ENCODE measurements around the gene PHF1.

Gene PHF1

GRCh38 chr6:33418690-33419291 is 8.0 kb downstream of the PHF1 start:
- no peak for DNase-seq

- no peak for DNase-seq
Observed at GRCh38 chr6:33419580-33420490, 9.0 kb downstream of the PHF1 start, which contains the start of gene SYNGAP1. Gene SYNGAP1 (plus strand): TSS chr6:33420065. CDS start chr6:33420265, 200 bp downstream.

GRCh38 chr6:33420491-33421343 is 9.9 kb downstream of the PHF1 start:
- no peak for DNase-seq

- DNase-seq, result no peak
Observed at GRCh38 chr6:33421344-33421643, 10.5 kb downstream of the PHF1 start.

GRCh38 chr6:33423777-33424176 is 13.0 kb downstream of the PHF1 start:
- DNase-seq, result no peak

- DNase-seq, result no peak
Observed at GRCh38 chr6:33424855-33425667, 14.2 kb downstream of the PHF1 start.

- DNase-seq, result peak; percentile 50
Observed at GRCh38 chr6:33425668-33426577, 15.1 kb downstream of the PHF1 start.

GRCh38 chr6:33426590-33427511 is 16.0 kb downstream of the PHF1 start:
- DNase-seq, result no peak

GRCh38 chr6:33427585-33428223 is 16.9 kb downstream of the PHF1 start:
- no peak for DNase-seq

- no peak for DNase-seq
Observed at GRCh38 chr6:33428224-33428965, 17.6 kb downstream of the PHF1 start.

- no peak for DNase-seq
Observed at GRCh38 chr6:33428966-33429749, 18.3 kb downstream of the PHF1 start.

GRCh38 chr6:33429750-33430052 is 18.9 kb downstream of the PHF1 start:
- DNase-seq, result no peak

GRCh38 chr6:33430334-33430733 is 19.5 kb downstream of the PHF1 start:
- DNase-seq, result no peak

- DNase-seq, result no peak
Observed at GRCh38 chr6:33430991-33431879, 20.4 kb downstream of the PHF1 start.

- DNase-seq, result no peak
Observed at GRCh38 chr6:33431880-33432541, 21.2 kb downstream of the PHF1 start.

GRCh38 chr6:33432546-33432945 is 21.7 kb downstream of the PHF1 start:
- no peak for DNase-seq
